SK-N-SH treated with all-trans-retinoic acid at 6 μM for 48 hours (cell line): Measurements from ENCODE around the gene NRSN2.
A peak's percentile ranks its signal among the peaks of the same experiment; 100 is the strongest.

Experiments used
- ATAC-seq: fragments of 200-7000 bp; cut with Tn5 transposase; 3 replicates; pipeline ENCODE4 v1.9.1; 2020; ENCODE audit warnings: mild to moderate bottlenecking, moderate library complexity
- ARNTL ChIP-seq: fragments of 450-650 bp; formaldehyde crosslinking; IDR thresholded peaks from 2 replicates; pipeline ENCODE4 v1.5.0; 2020; ENCODE audit warnings: low read depth, mild to moderate bottlenecking, moderate library complexity, borderline replicate concordance
- BACH2 ChIP-seq: fragments of 250-450 bp; sonication (Bioruptor Pico); IDR thresholded peaks from 2 replicates; pipeline ENCODE4 v1.9.0; 2021; ENCODE audit warnings: mild to moderate bottlenecking, borderline replicate concordance
- ESRRG ChIP-seq: fragments of 250-450 bp; sonication (Bioruptor Pico); IDR thresholded peaks from 2 replicates; pipeline ENCODE4 v1.6.1; 2021; ENCODE audit warnings: mild to moderate bottlenecking
- GLIS3 ChIP-seq: fragments of 250-450 bp; sonication (Bioruptor Pico); IDR thresholded peaks from 2 replicates; pipeline ENCODE4 v1.5.0; 2020; ENCODE audit warnings: mild to moderate bottlenecking, moderate library complexity
- OSR1 ChIP-seq: fragments of 250-450 bp; sonication (Bioruptor Pico); IDR thresholded peaks from 2 replicates; pipeline ENCODE4 v1.8.0; 2022; ENCODE audit warnings: moderate library complexity, mild to moderate bottlenecking, inconsistent platforms
- PPARA ChIP-seq: fragments of 250-450 bp; sonication (Bioruptor Pico); IDR thresholded peaks from 2 replicates; pipeline ENCODE4 v1.5.0; 2020; ENCODE audit warnings: mild to moderate bottlenecking, borderline replicate concordance
- RARB ChIP-seq: fragments of 250-450 bp; sonication (Bioruptor Pico); IDR thresholded peaks from 2 replicates; pipeline ENCODE4 v1.8.0; 2021; ENCODE audit warnings: mild to moderate bottlenecking, moderate library complexity
- SNAI2 ChIP-seq: fragments of 250-450 bp; sonication (Bioruptor Pico); IDR thresholded peaks from 2 replicates; pipeline ENCODE4 v1.5.0; 2020; ENCODE audit warnings: mild to moderate bottlenecking, moderate library complexity
- TCF4 ChIP-seq: fragments of 250-450 bp; sonication (Bioruptor Pico); IDR thresholded peaks from 2 replicates; pipeline ENCODE4 v1.8.0; 2021; ENCODE audit warnings: mild to moderate bottlenecking, moderate library complexity, borderline replicate concordance
- TOX ChIP-seq: fragments of 250-450 bp; sonication (Bioruptor Pico); IDR thresholded peaks from 2 replicates; pipeline ENCODE4 v1.8.0; 2021; ENCODE audit warnings: mild to moderate bottlenecking, moderate library complexity, borderline replicate concordance
- ZC3H10 ChIP-seq: fragments of 250-450 bp; sonication (Bioruptor Pico); IDR thresholded peaks from 2 replicates; pipeline ENCODE4 v1.5.1; 2021; ENCODE audit warnings: mild to moderate bottlenecking, moderate library complexity
- ZFP3 ChIP-seq: fragments of 250-450 bp; sonication (Bioruptor Pico); IDR thresholded peaks from 2 replicates; pipeline ENCODE4 v1.5.0; 2020; ENCODE audit warnings: mild to moderate bottlenecking, moderate library complexity
- ZFP30 ChIP-seq: fragments of 450-650 bp; formaldehyde crosslinking; IDR thresholded peaks from 2 replicates; pipeline ENCODE4 v1.5.0; 2022; ENCODE audit warnings: mild to moderate bottlenecking, moderate library complexity
- ZNF565 ChIP-seq: fragments of 450-650 bp; formaldehyde crosslinking; conservative IDR thresholded peaks from 2 replicates; pipeline ENCODE4 v1.5.0; 2020; ENCODE audit warnings: low read depth, mild to moderate bottlenecking, moderate library complexity
- ZNF70 ChIP-seq: fragments of 450-650 bp; formaldehyde crosslinking; IDR thresholded peaks from 2 replicates; pipeline ENCODE4 v1.5.0; 2020; ENCODE audit warnings: mild to moderate bottlenecking, moderate library complexity
- ZNF8 ChIP-seq: fragments of 450-650 bp; formaldehyde crosslinking; IDR thresholded peaks from 2 replicates; pipeline ENCODE4 v1.5.0; 2020; ENCODE audit warnings: mild to moderate bottlenecking, moderate library complexity
- TF ChIP-seq, protein P1 (sequence below): fragments of 250-450 bp; sonication (Bioruptor Pico); IDR thresholded peaks from 2 replicates; pipeline ENCODE4 v1.8.0; 2020; ENCODE audit warnings: mild to moderate bottlenecking, moderate library complexity, borderline replicate concordance
- TF ChIP-seq, protein P2 (sequence below): fragments of 250-450 bp; sonication (Bioruptor Pico); IDR thresholded peaks from 2 replicates; pipeline ENCODE4 v1.5.0; 2020; ENCODE audit warnings: mild to moderate bottlenecking, moderate library complexity
- TF ChIP-seq, protein P3 (sequence below): fragments of 250-450 bp; sonication (Bioruptor Pico); IDR thresholded peaks from 2 replicates; pipeline ENCODE4 v1.8.0; 2021; ENCODE audit warnings: low read depth, mild to moderate bottlenecking, moderate library complexity, borderline replicate concordance
- TF ChIP-seq, protein P4 (sequence below): fragments of 250-450 bp; sonication (Bioruptor Pico); IDR thresholded peaks from 2 replicates; pipeline ENCODE4 v1.5.1; 2020; ENCODE audit warnings: low read depth, mild to moderate bottlenecking, moderate library complexity

The NRSN2 gene

DNA sequence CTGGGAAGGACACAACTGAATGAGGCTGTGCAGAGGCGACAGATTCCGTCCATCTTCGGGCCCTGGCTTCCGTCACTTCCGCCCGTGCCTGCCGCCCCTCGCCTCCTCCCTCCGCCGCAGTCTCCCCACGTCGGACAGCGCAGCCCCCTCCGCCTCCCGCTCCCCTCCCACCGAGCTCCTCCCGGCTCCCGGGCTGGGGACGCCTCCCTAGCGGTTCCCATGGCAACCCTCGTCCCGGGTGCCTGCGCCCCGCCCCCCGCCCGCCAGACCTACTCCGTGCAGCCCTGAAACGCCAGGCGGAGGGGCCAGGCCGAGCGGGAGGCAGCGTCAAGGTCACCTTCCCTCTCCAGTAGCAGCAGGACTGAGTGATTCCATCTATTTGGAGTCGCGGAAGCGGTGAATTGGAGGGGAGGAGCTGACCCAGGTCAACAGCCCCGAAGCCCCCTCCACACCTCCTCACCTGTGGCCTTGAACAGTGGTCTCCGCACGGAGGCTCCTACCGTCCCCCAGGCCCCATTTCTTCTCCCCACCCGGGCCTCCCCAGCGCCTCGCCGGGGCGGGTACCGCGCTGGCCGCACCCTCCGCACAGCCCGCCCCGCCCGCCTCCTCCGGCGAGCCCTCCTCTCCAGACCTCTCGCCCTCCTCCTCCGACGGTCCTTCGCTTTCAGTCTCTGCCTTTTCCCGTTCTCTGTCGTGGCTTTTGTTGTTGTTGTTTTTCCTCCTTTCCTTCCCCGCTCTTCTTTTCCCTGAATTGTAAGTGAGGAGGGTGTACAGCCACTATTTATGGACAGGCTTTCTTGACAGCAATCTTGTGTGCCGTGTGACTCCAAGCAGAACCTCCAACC is 951 bp downstream of the NRSN2 start:
- peak; percentile 84 for ATAC-seq
- TF ChIP-seq ZFP30 (no peak; the same call in 1 of the 2 replicates), ZNF70 (CRISPR knock-in tag) (0 out of 2 replicates have a peak, but pooled peaks have one; percentile 30), ESRRG (CRISPR knock-in tag) (peak; percentile 98), SNAI2 (CRISPR knock-in tag) (no peak), PPARA (CRISPR knock-in tag) (no peak), ZNF565 (CRISPR knock-in tag) (no peak), RARB (CRISPR knock-in tag) (no peak), ZNF8 (CRISPR knock-in tag) (no peak), TCF4 (CRISPR knock-in tag) (peak; percentile 32; the same call in 1 of the 2 replicates), ARNTL (no peak), ZFP3 (no peak), OSR1 (CRISPR knock-in tag) (no peak)
- TF ChIP-seq, protein P1, sequence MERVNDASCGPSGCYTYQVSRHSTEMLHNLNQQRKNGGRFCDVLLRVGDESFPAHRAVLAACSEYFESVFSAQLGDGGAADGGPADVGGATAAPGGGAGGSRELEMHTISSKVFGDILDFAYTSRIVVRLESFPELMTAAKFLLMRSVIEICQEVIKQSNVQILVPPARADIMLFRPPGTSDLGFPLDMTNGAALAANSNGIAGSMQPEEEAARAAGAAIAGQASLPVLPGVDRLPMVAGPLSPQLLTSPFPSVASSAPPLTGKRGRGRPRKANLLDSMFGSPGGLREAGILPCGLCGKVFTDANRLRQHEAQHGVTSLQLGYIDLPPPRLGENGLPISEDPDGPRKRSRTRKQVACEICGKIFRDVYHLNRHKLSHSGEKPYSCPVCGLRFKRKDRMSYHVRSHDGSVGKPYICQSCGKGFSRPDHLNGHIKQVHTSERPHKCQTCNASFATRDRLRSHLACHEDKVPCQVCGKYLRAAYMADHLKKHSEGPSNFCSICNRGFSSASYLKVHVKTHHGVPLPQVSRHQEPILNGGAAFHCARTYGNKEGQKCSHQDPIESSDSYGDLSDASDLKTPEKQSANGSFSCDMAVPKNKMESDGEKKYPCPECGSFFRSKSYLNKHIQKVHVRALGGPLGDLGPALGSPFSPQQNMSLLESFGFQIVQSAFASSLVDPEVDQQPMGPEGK (CRISPR knock-in tag), result no peak
- TF ChIP-seq, protein P2, sequence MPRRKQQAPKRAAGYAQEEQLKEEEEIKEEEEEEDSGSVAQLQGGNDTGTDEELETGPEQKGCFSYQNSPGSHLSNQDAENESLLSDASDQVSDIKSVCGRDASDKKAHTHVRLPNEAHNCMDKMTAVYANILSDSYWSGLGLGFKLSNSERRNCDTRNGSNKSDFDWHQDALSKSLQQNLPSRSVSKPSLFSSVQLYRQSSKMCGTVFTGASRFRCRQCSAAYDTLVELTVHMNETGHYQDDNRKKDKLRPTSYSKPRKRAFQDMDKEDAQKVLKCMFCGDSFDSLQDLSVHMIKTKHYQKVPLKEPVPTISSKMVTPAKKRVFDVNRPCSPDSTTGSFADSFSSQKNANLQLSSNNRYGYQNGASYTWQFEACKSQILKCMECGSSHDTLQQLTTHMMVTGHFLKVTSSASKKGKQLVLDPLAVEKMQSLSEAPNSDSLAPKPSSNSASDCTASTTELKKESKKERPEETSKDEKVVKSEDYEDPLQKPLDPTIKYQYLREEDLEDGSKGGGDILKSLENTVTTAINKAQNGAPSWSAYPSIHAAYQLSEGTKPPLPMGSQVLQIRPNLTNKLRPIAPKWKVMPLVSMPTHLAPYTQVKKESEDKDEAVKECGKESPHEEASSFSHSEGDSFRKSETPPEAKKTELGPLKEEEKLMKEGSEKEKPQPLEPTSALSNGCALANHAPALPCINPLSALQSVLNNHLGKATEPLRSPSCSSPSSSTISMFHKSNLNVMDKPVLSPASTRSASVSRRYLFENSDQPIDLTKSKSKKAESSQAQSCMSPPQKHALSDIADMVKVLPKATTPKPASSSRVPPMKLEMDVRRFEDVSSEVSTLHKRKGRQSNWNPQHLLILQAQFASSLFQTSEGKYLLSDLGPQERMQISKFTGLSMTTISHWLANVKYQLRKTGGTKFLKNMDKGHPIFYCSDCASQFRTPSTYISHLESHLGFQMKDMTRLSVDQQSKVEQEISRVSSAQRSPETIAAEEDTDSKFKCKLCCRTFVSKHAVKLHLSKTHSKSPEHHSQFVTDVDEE (CRISPR knock-in tag), result no peak
- TF ChIP-seq, protein P3, sequence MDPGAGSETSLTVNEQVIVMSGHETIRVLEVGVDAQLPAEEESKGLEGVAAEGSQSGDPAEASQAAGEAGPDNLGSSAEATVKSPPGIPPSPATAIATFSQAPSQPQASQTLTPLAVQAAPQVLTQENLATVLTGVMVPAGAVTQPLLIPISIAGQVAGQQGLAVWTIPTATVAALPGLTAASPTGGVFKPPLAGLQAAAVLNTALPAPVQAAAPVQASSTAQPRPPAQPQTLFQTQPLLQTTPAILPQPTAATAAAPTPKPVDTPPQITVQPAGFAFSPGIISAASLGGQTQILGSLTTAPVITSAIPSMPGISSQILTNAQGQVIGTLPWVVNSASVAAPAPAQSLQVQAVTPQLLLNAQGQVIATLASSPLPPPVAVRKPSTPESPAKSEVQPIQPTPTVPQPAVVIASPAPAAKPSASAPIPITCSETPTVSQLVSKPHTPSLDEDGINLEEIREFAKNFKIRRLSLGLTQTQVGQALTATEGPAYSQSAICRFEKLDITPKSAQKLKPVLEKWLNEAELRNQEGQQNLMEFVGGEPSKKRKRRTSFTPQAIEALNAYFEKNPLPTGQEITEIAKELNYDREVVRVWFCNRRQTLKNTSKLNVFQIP (CRISPR knock-in tag), result no peak
- TF ChIP-seq, protein P4, sequence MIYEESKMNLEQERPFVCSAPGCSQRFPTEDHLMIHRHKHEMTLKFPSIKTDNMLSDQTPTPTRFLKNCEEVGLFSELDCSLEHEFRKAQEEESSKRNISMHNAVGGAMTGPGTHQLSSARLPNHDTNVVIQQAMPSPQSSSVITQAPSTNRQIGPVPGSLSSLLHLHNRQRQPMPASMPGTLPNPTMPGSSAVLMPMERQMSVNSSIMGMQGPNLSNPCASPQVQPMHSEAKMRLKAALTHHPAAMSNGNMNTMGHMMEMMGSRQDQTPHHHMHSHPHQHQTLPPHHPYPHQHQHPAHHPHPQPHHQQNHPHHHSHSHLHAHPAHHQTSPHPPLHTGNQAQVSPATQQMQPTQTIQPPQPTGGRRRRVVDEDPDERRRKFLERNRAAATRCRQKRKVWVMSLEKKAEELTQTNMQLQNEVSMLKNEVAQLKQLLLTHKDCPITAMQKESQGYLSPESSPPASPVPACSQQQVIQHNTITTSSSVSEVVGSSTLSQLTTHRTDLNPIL, result no peak

DNA sequence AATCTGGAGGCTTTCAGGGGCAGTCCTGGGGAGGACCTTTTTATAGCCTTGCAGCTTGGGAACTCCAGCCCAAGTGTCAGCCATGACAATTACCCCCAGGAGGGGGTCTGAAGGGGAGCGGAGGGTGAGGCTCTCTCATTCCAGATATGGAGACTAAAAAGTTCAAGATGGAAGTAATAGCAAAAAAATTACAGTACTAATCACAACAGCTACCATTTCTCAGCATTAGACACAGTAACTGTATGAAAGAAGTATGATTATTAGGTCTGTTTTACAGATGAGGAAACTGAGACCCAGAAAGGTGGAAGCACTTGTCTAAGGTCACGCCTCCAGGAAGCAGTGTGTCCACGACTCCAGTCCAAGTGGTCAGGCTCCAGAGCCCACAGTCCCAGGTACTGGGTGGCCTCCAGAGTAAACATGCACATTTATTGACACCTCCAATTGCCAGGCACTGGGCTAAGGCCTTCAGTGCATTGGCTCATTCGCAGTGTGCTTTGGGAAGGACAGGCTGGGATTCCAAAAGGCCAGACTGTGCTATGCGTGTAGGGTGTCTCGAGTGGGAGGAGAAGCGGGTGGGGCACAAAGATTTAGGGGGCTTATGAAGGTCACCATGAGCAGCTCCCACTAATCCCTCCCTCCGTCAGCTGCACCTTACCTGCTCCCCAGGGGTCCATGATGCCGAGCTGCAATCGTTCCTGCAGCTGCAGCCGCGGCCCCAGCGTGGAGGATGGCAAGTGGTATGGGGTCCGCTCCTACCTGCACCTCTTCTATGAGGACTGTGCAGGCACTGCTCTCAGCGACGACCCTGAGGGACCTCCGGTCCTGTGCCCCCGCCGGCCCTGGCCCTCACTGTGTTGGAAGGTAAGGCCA is 2.3 kb downstream of the NRSN2 start:
- no peak for ATAC-seq
- TF ChIP-seq PPARA (CRISPR knock-in tag), result no peak
- TF ChIP-seq, protein P4, result no peak
- TF ChIP-seq, protein P2 (CRISPR knock-in tag), result no peak
- TF ChIP-seq BACH2 (CRISPR knock-in tag), result no peak
- no peak for TF ChIP-seq ARNTL
- no peak for TF ChIP-seq TOX (CRISPR knock-in tag)
- TF ChIP-seq ZNF70 (CRISPR knock-in tag), result no peak
- TF ChIP-seq RARB (CRISPR knock-in tag), result no peak
- TF ChIP-seq ZNF8 (CRISPR knock-in tag), result no peak
- TF ChIP-seq, protein P1 (CRISPR knock-in tag), result no peak
- TF ChIP-seq ZC3H10 (CRISPR knock-in tag), result no peak
- TF ChIP-seq, protein P3 (CRISPR knock-in tag), result no peak
- no peak for TF ChIP-seq ZFP3
- TF ChIP-seq GLIS3 (CRISPR knock-in tag), result no peak
